GM12801 (cell line): ENCODE results near the gene BARX1.

Experiments
- CTCF ChIP-seq: IDR thresholded peaks from one replicate; pipeline ENCODE4 v1.5.1; 2011; ENCODE audit warnings: control low read depth; ENCODE audit not compliant: insufficient read length; ENCODE audit errors: extremely low read depth

The BARX1 gene

GRCh38 chr9:93908591-93909241, 46.4 kb downstream of the BARX1 start:
- no peak for TF ChIP-seq CTCF

DNA sequence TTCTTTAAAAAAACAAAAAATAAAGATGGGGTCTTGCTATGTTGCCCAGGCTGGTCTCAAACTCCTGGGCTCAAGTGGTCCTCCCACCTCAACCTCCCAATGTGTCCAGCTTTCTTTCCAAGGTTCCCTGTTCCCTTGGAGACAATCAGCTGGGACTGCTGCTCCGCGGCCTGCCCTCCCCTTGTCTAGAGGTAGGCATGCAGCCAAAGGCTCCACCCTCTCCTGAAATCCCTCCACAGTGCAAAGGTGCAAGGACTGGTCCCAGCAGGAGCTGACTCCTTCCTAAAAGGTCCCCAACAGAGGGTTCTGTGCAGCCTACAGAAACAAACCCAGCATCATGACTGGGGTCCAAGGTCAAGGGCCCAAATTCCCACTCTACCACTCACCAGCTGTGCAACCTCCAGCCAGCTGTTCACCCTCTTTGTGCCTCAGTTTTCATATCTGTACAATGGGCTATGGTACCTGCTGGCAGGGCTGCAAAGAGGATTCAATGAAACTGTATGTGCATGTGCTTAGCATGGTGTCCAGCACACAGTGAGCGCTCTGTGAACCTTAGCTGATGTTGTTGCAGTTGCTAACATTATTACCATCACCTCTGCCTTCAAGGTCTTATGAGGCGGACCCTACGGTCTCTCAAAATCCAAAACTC, 47.5 kb downstream of the BARX1 start:
- no peak for TF ChIP-seq CTCF

DNA sequence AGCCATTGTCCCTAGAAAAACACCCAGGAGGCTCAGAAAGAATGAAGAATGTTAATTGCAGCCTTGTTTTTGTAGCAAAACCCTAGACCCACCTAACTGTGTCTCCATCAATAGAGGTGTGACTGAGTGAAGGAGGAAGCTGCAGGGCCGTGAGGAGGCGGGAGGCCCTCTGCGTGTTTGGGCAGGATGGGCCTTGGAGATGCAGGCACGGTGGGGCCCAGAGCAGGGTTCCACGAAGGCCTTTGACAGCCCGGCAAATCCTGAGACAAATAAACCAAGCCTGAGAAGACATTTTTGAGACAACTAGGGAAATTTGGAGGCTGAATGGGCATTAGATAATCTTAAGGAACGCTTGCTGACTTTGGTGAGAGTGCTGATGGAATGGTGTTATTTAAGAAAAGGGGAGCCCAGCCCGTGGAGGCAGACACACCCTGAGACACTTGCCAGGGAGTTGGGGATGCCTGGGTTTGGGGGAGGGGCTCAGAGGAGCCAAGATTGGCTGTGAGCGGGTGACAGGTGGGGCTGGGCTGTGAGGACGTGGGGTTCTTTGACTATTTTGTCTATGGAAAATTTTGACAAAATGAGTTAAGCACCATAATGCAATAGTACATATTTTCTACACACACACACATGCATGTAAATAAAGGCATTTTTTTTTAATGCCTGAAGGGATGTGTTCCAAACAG, 48.8 kb downstream of the BARX1 start:
- no peak for TF ChIP-seq CTCF

DNA sequence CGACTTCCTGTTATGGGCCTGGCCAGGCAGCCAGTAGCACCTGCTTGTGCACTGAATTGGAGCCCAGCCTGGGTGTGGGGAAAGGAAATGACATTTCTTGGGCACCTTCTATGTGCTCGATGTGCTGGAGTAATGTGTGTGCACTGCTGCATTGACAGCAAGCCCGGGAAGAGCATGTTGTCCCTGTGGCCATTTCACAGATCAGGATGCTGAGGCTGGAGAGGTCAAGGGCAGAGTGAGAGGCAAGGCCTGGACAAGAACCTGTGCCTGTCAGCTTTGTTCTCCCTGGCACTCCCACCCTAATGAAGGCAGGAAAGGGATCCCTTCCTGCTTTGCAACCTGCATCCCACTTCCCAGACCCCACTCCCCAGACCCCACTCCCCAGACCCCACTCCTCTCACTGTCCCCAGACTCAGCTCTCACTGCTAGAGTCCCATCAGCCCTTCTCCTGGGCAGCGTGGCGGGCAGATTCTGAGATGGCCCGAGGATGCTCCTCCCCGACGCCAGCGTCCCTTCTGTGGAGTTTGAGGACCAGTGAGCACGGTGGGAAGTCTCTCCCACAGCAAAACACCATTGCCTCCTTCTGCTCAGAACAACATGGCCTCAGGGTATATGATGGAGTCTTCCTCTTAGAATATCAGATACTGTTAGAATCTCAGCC, 49.6 kb downstream of the BARX1 start:
- no peak for TF ChIP-seq CTCF

DNA sequence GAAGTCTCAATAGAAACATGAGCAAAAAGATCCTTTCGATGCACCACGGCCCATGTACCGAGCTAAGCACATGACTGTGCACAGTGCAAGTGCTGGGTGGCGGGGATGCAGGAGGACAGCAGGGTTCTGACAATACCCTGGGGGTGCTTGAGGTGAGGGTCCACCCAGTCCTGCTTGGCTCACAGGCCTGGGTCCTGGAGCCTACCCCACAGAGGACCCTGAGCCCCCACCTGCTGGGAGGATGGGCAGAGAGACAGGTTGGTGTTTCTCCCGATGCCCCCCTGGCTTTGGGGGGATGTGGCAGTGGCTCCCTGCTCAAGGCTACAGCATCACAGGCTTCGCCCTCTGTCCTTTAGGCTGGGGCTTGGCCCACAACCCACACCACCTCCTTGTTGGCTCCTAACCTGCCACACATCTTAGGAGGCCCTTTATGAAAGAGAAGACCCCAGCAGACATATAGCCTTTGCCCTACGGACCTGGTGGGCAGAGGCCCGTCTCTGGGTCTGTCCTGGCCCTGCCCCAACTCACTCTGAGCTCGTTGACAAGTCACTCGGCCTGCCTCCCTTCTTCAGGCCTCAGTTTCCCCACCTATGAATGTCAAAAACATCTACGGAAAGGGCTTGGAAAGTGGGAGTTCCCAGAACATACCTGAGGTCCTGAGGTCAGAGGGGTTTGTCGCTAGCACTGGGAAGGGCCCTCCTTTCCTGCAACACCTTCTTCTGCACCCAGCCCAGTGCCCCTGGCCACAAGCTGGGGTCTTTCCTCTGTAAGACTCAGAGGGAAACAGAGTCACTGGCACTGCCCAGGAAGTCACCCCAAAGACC, 50.3 kb downstream of the BARX1 start:
- no peak for TF ChIP-seq CTCF

- no peak for TF ChIP-seq CTCF
Observed at GRCh38 chr9:93903886-93904648, 51.1 kb downstream of the BARX1 start.
